HepG2 (cell line): ENCODE measurements around the gene SHC1. TPM values are rescaled to one million over a fixed set of nuclear protein-coding genes. Genes with fewer than 3 reads are reported as not detected.
A peak's percentile ranks its signal among the peaks of the same experiment; 100 is the strongest.

Source experiments
- ARID4A ChIP-seq: sonication (generic); formaldehyde crosslinking; IDR thresholded peaks from 2 replicates; pipeline ENCODE4 v1.5.0; 2020; ENCODE audit warnings: mild to moderate bottlenecking, missing genetic modification reagents, borderline replicate concordance
- EP300 ChIP-seq, 3 experiments: sonication (generic) in 1 of 3; formaldehyde crosslinking in 1 of 3; IDR thresholded peaks; 2 replicates each; pipeline versions ENCODE4 v1.5.1 to v1.6.1; 2011 to 2020; ENCODE audit warnings: low read depth in 2 of 3, low read length in 2 of 3, borderline replicate concordance in 1 of 3, improper control_type of control experiment in 1 of 3, mild to moderate bottlenecking in 1 of 3, missing genetic modification reagents in 1 of 3, moderate library complexity in 1 of 3
- ERF ChIP-seq: IDR thresholded peaks from 2 replicates; pipeline ENCODE4 v1.6.1; 2018; ENCODE audit warnings: missing biosample characterization, missing genetic modification reagents
- ESRRA ChIP-seq: sonication (generic); formaldehyde crosslinking; IDR thresholded peaks from 2 replicates; pipeline ENCODE4 v1.5.1; 2020; ENCODE audit warnings: mild to moderate bottlenecking, low read depth, missing genetic modification reagents
- HOXA7 ChIP-seq: sonication (generic); formaldehyde crosslinking; IDR thresholded peaks from 2 replicates; pipeline ENCODE4 v1.8.1; 2022; ENCODE audit warnings: mild to moderate bottlenecking, missing genetic modification reagents, moderate library complexity
- KMT2B ChIP-seq: IDR thresholded peaks from 2 replicates; pipeline ENCODE4 v1.6.1; 2016; ENCODE audit warnings: missing genetic modification reagents, missing compliant biosample characterization
- MATR3 ChIP-seq: sonication (generic); formaldehyde crosslinking; IDR thresholded peaks from 2 replicates; pipeline ENCODE4 v1.4.0; 2020; ENCODE audit warnings: missing genetic modification reagents
- NCOA1 ChIP-seq: sonication (generic); formaldehyde crosslinking; IDR thresholded peaks from 2 replicates; pipeline ENCODE4 v1.9.0; 2021; ENCODE audit warnings: missing genetic modification reagents
- PHF8 ChIP-seq: sonication (generic); formaldehyde crosslinking; IDR thresholded peaks from 2 replicates; pipeline ENCODE4 v1.5.0; 2020; ENCODE audit warnings: missing genetic modification reagents
- POLR2AphosphoS5 ChIP-seq: IDR thresholded peaks from 2 replicates; pipeline ENCODE4 v1.6.1; 2012; ENCODE audit warnings: low read depth, low read length
- RBM22 ChIP-seq: fragments of 200-400 bp; formaldehyde crosslinking; optimal IDR thresholded peaks from 2 replicates; pipeline ENCODE3; 2017; ENCODE audit warnings: mild to moderate bottlenecking, low read length, moderate library complexity
- REXO4 ChIP-seq: sonication (generic); formaldehyde crosslinking; IDR thresholded peaks from 2 replicates; pipeline ENCODE4 v1.8.0; 2022; ENCODE audit warnings: missing genetic modification reagents, mild to moderate bottlenecking, borderline replicate concordance
- SMAD1 ChIP-seq: sonication (generic); formaldehyde crosslinking; IDR thresholded peaks from 2 replicates; pipeline ENCODE4 v1.4.0; 2020; ENCODE audit warnings: missing genetic modification reagents, low read depth, mild to moderate bottlenecking, borderline replicate concordance
- TBX2 ChIP-seq: sonication (generic); formaldehyde crosslinking; IDR thresholded peaks from 2 replicates; pipeline ENCODE4 v1.5.0; 2020; ENCODE audit warnings: missing genetic modification reagents, mild to moderate bottlenecking, borderline replicate concordance
- TCF7L2 ChIP-seq: IDR thresholded peaks from 2 replicates; pipeline ENCODE4 v1.6.1; 2011; ENCODE audit warnings: mild to moderate bottlenecking, low read depth, low read length, moderate library complexity
- XRCC5 ChIP-seq: fragments of 200-400 bp; formaldehyde crosslinking; optimal IDR thresholded peaks from 2 replicates; pipeline ENCODE3; 2017; ENCODE audit warnings: mild to moderate bottlenecking, low read length
- ZNF10 ChIP-seq: sonication (generic); formaldehyde crosslinking; IDR thresholded peaks from 2 replicates; pipeline ENCODE4 v1.4.0; 2020; ENCODE audit warnings: mild to moderate bottlenecking, low read depth, missing genetic modification reagents, borderline replicate concordance
- ZNF224 ChIP-seq: sonication (generic); formaldehyde crosslinking; IDR thresholded peaks from 2 replicates; pipeline ENCODE4 v1.5.0; 2020; ENCODE audit warnings: mild to moderate bottlenecking, missing genetic modification reagents
- ZNF253 ChIP-seq: sonication (generic); formaldehyde crosslinking; IDR thresholded peaks from 2 replicates; pipeline ENCODE4 v1.8.0; 2022; ENCODE audit warnings: mild to moderate bottlenecking, missing genetic modification reagents, borderline replicate concordance
- ZNF276 ChIP-seq: sonication (generic); formaldehyde crosslinking; IDR thresholded peaks from 2 replicates; pipeline ENCODE4 v1.4.0; 2020; ENCODE audit warnings: mild to moderate bottlenecking, low read depth, missing genetic modification reagents
- ZNF431 ChIP-seq: sonication (generic); formaldehyde crosslinking; IDR thresholded peaks from 2 replicates; pipeline ENCODE4 v1.9.0; 2022; ENCODE audit warnings: missing genetic modification reagents, low read depth, mild to moderate bottlenecking, borderline replicate concordance
- ZNF850 ChIP-seq: sonication (generic); formaldehyde crosslinking; conservative IDR thresholded peaks from 2 replicates; pipeline ENCODE4 v1.9.0; 2021; ENCODE audit warnings: mild to moderate bottlenecking, missing genetic modification reagents
- polyA plus RNA-seq, 8 experiments: library from polyadenylated mRNA; depleted of rRNA in 3 of 8; stranded (reverse) in 7 of 8; unstranded in 1 of 8; fragments of >200 nt; fragmentation: Illumina TruSeq in 4 of 8; extraction: Trizol in 4 of 8; gene quantifications; 2 replicates each; pipeline versions ENCODE4 v1.2.1 to v1.2.3, GENCODE V29; 2011 to 2016; ENCODE audit warnings: low read depth in 4 of 8, missing spikeins in 1 of 8, mixed read lengths in 1 of 8; ENCODE audit not compliant: insufficient read depth in 1 of 8
- total RNA-seq, 5 experiments: library from RNA; depleted of rRNA; stranded (reverse); fragments of >200 nt; fragmentation: Illumina TruSeq; extraction: Trizol; gene quantifications; 2 replicates each; pipeline ENCODE4 v1.2.3, GENCODE V29; 2016; ENCODE audit warnings: low read depth in 1 of 5

The SHC1 gene
- total and polyA plus RNA-seq, 2 of the 13 experiments (the other 11 are each of a cell fraction or from before 2014, with no cell fraction given): 52.0 to 137 TPM

GRCh38 chr1:154974102-154974807 is 3.7 kb upstream of the SHC1 start, which contains the start of gene CKS1B (continued):
- TF ChIP-seq SMAD1 (CRISPR knock-in tag) (no peak), HOXA7 (CRISPR knock-in tag) (no peak), PHF8 (CRISPR knock-in tag) (peak; percentile 71; the same call in 1 of the 2 replicates), NCOA1 (CRISPR knock-in tag) (no peak), POLR2AphosphoS5 (0 out of 2 replicates have a peak, but pooled peaks have one; percentile 26), ZNF224 (CRISPR knock-in tag) (no peak), TBX2 (CRISPR knock-in tag) (0 out of 2 replicates have a peak, but pooled peaks have one; percentile 52), MATR3 (CRISPR knock-in tag) (no peak), ESRRA (CRISPR knock-in tag) (no peak), REXO4 (no peak; the same call in 1 of the 2 replicates), ERF (CRISPR knock-in tag) (peak; percentile 53; the same call in 1 of the 2 replicates), TCF7L2 (no peak), ZNF10 (CRISPR knock-in tag) (no peak), ZNF431 (CRISPR knock-in tag) (0 out of 2 replicates have a peak, but pooled peaks have one; percentile 25), XRCC5 (peak; percentile 73), EP300 (IDR thresholded peaks at IDR 0.05; ENCODE audit: low read depth in 2 of 2, low read length in 2 of 2) (peak; percentile 8 to 23; a peak in 1 of 4 replicates), EP300 (CRISPR knock-in tag; IDR thresholded peaks at IDR 0.05; ENCODE audit: borderline replicate concordance) (no peak), ZNF276 (CRISPR knock-in tag) (peak; percentile 94), RBM22 (no peak), ARID4A (peak; percentile 98), ZNF253 (CRISPR knock-in tag) (no peak), ZNF850 (CRISPR knock-in tag) (no peak), KMT2B (CRISPR knock-in tag) (peak; percentile 80)
